Activated naive CD4-positive, alpha-beta T cell treated with anti-CD3 and anti-CD28 coated beads, Interleukin-2, amount 10 ng/mL, durations not matched to agents 7 days and 5 days (primary cell): Measurements from ENCODE around the gene PITPNM1.
"Not testable (repeated sequence)": the region's sequence is repeated elsewhere in the genome, so short reads cannot be mapped to it uniquely, and the experiment has no call there.

Source experiments
- CTCF ChIA-PET: fragments of 350-600 bp; sonication (Branson Sonifier 250); formaldehyde crosslinking; loops from one replicate; lab custom pipeline; 2021; ENCODE audit warnings: antibody characterized with exemption; lab: Charles Lee
- DNase-seq: peaks from one replicate; pipeline ENCODE4 v3.0.0-alpha.2; 2020
- H3K27ac Mint-ChIP-seq: one replicate; pipeline ENCODE4 v1.8.0; 2021; ENCODE audit warnings: mild to moderate bottlenecking, moderate library complexity, mixed read lengths
- H3K27me3 Mint-ChIP-seq: one replicate; pipeline ENCODE4 v1.8.0; 2021; ENCODE audit warnings: mild to moderate bottlenecking, mixed read lengths
- H3K36me3 Mint-ChIP-seq: one replicate; pipeline ENCODE4 v1.8.0; 2021; ENCODE audit warnings: mixed read lengths
- H3K4me1 Mint-ChIP-seq: one replicate; pipeline ENCODE4 v1.8.0; 2021; ENCODE audit warnings: mixed read lengths
- H3K4me3 Mint-ChIP-seq: one replicate; pipeline ENCODE4 v1.8.0; 2021; ENCODE audit warnings: mild to moderate bottlenecking, moderate library complexity, mixed read lengths
- H3K9me3 Mint-ChIP-seq: one replicate; pipeline ENCODE4 v1.8.0; 2021; ENCODE audit warnings: mixed read lengths

The PITPNM1 gene

DNA sequence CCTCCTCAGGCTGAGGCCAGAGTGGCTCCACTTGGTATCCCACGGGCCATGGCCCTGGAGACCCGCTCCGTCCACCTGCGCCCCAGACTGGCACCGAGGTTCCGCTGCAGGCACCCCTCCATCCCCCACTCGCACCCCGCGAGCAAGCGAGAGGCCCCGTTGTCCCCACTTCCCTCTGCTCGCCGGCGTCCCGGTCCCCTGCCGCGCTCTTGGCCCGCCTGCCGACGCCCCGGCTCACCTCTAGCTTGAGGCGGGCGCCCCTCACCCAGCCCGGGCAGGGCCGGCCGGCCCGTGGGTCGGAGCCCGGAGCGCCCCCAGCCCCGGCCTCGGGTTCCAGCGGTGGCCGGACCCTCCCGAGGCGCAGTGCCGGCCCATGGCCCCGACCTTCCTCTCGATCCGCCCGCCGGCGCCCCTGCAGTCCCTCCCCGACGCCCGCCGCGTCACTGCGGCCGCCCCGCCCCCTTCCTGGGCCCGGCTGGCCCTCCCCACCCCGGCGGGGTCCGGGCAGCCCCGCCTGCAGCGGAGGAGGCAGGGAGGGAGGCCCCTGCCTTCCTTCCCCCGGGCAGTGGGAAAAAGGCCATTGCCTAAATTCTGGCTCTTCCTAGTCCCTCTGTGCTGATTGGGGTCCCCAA lies at the start of gene PITPNM1:
PITPNM1 (minus strand) TSS at position 414 of the 632 bp plus-strand sequence. CDS start 1,183 bp downstream, outside the sequence.
- Mint-ChIP-seq H3K9me3 (no peaks in the 10 kb centered on the region), H3K4me1 (peaks cover 59% of the 10 kb centered on the region), H3K27ac (peak within 1 kb of the TSS; percentile 96), H3K27me3 (peaks cover 10% of the 10 kb centered on the region), H3K36me3 (peaks cover 30% of the 10 kb centered on the region), H3K4me3 (peak within 1 kb of the TSS; percentile 92)
- CTCF ChIA-PET, result interaction anchor here (1.0 to 1.8 kb wide), 9 partner anchors 14 to 159 kb away, joined by 3 to 14 read pairs (median 4); partner anchors contain the start of gene PPP1CA
- peak; percentile 83 for DNase-seq

DNA sequence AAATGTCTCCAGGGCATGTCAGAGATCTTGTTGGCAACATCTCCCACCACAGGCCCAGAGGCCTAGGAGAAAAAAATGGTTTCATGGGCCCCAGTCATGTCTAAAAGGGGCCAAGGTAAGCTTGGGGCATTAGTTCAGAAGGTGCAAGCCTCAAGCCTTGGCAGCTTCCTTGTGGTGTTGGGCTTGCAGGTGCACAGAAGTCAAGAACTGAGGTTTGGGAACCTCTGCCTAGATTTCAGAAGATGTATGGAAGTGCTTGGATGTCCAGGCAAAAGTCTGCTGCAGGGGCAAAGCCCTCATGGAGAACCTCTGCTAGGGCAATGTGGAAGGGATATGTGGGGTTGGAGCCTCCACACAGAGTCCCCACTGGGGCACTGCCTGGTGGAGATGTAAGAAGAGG lies 46.5 kb upstream of the PITPNM1 start:
- H3K27ac Mint-ChIP-seq, H3K36me3 Mint-ChIP-seq, H3K9me3 Mint-ChIP-seq, H3K4me1 Mint-ChIP-seq, DNase-seq, H3K4me3 Mint-ChIP-seq, CTCF ChIA-PET: not testable (repeated sequence)
- H3K27me3 Mint-ChIP-seq, result peaks cover 29% of the 10 kb centered on the region

DNA sequence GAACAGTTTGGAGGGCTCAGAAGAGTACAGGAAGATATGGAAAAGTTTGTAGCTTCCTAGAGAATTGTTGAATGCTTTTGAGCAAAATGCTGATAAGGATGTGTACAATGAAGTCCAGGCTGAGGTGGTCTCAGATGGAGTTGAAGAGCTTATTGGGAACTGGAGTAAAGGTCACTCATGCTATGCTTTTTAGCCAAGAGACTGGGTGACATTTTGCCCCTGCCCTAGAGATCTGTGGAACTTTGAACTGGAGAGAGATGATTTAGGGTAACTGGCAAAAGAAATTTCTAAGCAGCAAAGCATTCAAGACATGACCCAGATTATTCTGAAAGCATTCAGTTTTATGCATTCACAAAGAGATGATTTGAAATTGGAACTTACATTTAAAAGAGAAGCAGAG lies 46.0 kb upstream of the PITPNM1 start:
- Mint-ChIP-seq H3K4me1 (no peaks in the 10 kb centered on the region), H3K4me3 (no peak overlapping the region), H3K27me3 (peaks cover 31% of the 10 kb centered on the region), H3K27ac (no peak overlapping the region), H3K9me3 (peaks cover 8% of the 10 kb centered on the region), H3K36me3 (no peaks in the 10 kb centered on the region)
- no peak for DNase-seq
- CTCF ChIA-PET, result no interaction called here

DNA sequence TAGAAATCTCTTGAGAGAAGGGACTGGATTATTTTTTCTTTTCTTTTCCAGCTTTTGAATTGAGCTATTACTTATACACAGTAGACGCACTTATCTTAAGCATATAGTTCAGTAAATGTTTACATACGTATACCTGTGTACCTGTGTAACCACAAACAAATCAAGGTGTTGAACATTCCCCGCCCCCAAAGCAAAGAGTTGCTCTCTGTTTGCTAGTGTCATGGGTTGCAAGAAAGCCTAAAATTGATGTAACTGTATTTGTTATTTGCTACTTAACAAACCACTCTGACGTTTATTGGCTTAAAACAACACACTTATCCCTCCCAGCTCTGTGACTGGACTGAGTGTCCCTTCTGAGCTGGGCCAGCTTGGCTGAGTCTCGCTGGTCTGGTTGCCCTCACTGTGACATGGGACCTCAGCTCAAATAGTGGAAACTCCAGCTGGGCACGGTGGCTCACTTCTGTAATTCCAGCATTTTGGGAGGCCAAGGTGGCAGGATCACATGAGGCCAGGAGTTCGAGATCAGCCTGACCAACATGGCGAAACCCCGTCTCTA lies 43.5 kb upstream of the PITPNM1 start:
- H3K36me3 Mint-ChIP-seq, result no peaks in the 10 kb centered on the region
- CTCF ChIA-PET, result no interaction called here
- no peak overlapping the region for H3K4me3 Mint-ChIP-seq
- H3K9me3 Mint-ChIP-seq, result peaks cover 8% of the 10 kb centered on the region
- no peak for DNase-seq
- no peak overlapping the region for H3K27ac Mint-ChIP-seq
- peaks cover 53% of the 10 kb centered on the region for H3K27me3 Mint-ChIP-seq
- no peaks in the 10 kb centered on the region for H3K4me1 Mint-ChIP-seq

DNA sequence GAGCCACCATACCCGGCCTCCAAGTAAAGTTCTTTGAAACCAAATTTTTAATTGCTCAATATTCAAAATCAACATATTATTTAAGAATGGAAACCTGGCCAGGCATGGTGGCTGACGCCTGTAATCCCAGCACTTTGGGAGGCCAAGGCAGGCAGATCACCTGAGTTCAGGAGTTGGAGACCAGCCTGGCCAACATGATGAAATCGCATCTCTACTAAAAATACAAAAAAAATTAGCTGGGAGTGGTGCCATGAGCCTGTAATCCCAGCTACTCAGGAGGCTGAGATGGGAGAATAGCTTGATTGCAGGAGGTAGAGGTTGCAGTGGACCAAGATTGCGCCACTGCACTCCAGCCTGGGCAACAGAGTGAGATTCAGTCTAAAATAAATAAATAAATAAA lies 42.9 kb upstream of the PITPNM1 start:
- DNase-seq, H3K4me3 Mint-ChIP-seq, H3K27ac Mint-ChIP-seq, H3K4me1 Mint-ChIP-seq, H3K36me3 Mint-ChIP-seq, CTCF ChIA-PET, H3K9me3 Mint-ChIP-seq: not testable (repeated sequence)
- peaks cover 53% of the 10 kb centered on the region for H3K27me3 Mint-ChIP-seq

DNA sequence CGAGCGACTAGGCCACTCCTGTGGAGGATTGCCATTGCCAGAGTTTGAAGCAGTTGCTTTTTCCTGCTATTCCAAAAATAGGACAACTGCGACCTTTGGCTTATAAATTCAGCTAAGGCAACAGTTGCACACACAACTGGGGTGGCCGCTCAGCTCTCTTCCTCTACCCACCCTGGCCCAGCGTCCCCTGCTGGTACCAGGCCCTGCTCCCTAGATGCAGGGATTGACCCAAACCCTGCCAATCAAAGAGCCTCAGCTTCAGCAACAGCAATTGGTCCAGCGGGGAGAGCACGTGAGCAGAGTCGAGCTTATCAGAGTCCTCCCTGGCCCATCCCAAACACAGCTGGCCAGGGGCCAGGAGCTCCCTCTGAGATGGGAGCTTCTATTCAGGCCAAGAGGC lies 40.1 kb upstream of the PITPNM1 start:
- no peak for DNase-seq
- Mint-ChIP-seq H3K4me1 (no peaks in the 10 kb centered on the region), H3K27ac (no peak overlapping the region), H3K27me3 (peaks cover 34% of the 10 kb centered on the region), H3K9me3 (peaks cover 4% of the 10 kb centered on the region), H3K36me3 (no peaks in the 10 kb centered on the region), H3K4me3 (no peak overlapping the region)
- CTCF ChIA-PET, result no interaction called here

DNA sequence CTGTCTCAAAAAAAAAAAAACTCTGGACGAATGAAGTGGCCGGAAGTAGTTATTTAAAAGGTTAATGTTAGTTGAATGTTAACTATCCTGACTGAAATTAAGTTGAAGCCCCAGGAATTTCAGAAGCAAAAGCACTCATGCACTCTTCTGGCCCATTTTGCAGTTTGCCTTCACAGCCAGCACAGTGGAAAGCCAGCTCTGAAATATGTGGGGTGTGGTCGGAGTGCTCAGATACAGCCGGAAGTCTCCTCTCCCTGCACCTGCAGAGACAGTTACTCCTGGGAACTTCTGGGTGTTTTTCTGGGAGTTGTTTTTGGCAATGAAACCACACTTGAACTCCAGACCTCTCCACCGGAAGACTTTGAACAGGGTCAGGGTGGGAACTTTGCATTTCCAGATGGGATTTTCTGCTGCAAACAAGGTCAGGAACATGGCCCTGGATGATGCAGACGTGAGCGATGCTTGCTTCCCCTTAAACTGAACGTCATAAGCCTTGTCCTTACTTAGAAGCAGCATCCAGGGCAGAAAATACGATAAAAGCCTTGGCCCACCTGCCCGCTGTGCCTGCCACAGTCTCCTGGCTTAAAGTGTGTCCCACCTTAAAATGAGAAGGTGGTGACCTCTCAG lies 39.6 kb upstream of the PITPNM1 start:
- Mint-ChIP-seq H3K27me3 (peaks cover 32% of the 10 kb centered on the region), H3K27ac (no peak overlapping the region), H3K9me3 (no peaks in the 10 kb centered on the region), H3K4me1 (no peaks in the 10 kb centered on the region), H3K36me3 (no peaks in the 10 kb centered on the region), H3K4me3 (no peak overlapping the region)
- CTCF ChIA-PET, result no interaction called here
- DNase-seq, result no peak

DNA sequence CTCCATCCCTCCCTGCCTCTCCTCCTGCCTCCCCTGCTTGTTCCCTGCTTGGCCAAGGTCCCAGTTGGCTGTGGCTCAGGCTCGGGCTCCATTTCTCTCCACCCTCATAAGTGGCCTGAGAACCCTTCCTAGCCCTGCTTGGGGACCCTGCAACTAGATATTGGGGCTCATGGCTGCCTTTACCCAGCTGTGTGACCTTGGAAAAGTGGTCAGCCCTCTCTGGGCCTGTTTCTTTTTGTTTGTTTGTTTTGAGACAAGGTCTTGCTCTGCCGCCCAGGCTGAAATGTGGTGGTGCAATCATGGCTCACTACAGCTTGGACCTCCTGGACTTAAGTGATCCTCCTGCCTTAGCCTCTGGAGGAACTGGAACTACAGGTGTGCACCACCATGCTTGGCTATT lies 38.4 kb upstream of the PITPNM1 start:
- CTCF ChIA-PET, result no interaction called here
- Mint-ChIP-seq H3K27ac (no peak overlapping the region), H3K36me3 (no peaks in the 10 kb centered on the region), H3K27me3 (peaks cover 32% of the 10 kb centered on the region), H3K4me3 (no peak overlapping the region), H3K9me3 (no peaks in the 10 kb centered on the region), H3K4me1 (no peaks in the 10 kb centered on the region)
- DNase-seq, result no peak

DNA sequence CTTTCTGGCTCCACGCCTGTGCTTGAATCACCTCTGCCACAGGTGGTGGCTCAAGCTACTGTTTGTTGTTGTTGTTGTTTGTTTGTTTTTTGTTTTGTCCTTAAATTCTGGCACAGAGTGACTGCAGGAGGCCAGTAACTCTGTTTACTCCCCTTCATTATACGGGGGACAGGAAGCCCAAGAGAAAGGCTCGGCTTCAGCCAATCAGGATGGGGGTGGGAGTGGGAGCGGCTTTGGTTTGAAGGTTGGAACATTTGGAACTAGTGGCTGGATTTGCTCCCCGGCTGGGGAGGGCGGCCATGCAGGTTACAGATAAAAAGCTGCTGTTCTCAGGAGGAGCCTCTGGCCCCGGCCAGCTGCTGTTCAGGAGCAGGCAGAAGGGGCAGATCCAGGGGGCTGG lies 37.8 kb upstream of the PITPNM1 start:
- H3K27me3 Mint-ChIP-seq, result peaks cover 32% of the 10 kb centered on the region
- H3K27ac Mint-ChIP-seq, result no peak overlapping the region
- no peaks in the 10 kb centered on the region for H3K9me3 Mint-ChIP-seq
- DNase-seq, result no peak
- H3K4me3 Mint-ChIP-seq, result no peak overlapping the region
- no peaks in the 10 kb centered on the region for H3K36me3 Mint-ChIP-seq
- no peaks in the 10 kb centered on the region for H3K4me1 Mint-ChIP-seq
- CTCF ChIA-PET, result interaction anchor here (0.7 kb wide), 1 partner anchor 29 kb away, joined by 3 read pairs; no protein-coding TSS in a partner anchor

DNA sequence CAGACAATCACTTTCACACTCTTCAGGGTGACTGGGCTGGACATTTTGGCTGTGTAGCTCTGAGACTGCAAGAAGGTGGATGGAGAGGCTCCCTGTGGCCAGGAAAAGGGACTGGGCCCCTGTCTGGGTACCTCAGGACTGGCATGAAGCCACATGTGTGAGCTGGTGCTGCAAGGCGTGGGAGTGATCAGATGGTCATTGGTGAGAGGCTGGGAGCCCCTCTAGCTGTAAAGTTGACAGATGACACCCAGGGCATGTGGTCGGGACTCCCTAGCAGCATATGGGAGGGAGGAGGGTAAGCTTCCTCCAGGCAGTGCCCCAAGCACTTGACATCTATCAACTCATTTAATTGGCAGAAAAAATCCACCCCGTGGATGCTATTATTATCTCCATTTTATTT lies 37.0 kb upstream of the PITPNM1 start:
- Mint-ChIP-seq H3K27me3 (peaks cover 32% of the 10 kb centered on the region), H3K4me3 (no peak overlapping the region), H3K4me1 (no peaks in the 10 kb centered on the region), H3K9me3 (no peaks in the 10 kb centered on the region), H3K36me3 (no peaks in the 10 kb centered on the region), H3K27ac (no peak overlapping the region)
- CTCF ChIA-PET, result interaction anchor here (0.6 to 0.7 kb wide), 3 partner anchors 30 to 158 kb away, joined by 3 to 4 read pairs (median 3); no protein-coding TSS in a partner anchor
- no peak for DNase-seq

DNA sequence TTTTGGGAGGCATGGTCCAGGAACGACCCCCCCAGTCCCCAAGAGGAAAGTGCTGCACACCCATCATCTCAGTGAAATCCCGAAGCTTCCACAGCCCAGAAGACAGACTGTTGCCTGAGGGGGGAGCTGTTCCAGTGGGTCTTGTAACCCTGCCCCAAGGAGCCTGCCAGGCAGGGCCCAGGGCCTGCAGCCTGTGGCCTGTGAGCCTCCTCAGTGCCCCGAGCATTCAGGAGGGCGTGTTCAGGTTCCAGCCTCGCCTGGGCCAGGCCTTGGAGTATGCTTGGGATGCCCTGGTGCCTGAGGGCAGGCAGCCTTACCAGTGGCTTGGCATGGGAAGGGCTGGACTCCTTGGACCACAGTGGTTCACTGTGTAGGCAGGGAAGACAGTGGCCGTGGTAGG lies 36.0 kb upstream of the PITPNM1 start:
- DNase-seq, result no peak
- Mint-ChIP-seq H3K4me1 (no peaks in the 10 kb centered on the region), H3K27me3 (peaks cover 27% of the 10 kb centered on the region), H3K4me3 (no peak overlapping the region), H3K27ac (no peak overlapping the region), H3K36me3 (no peaks in the 10 kb centered on the region), H3K9me3 (no peaks in the 10 kb centered on the region)
- CTCF ChIA-PET, result no interaction called here

DNA sequence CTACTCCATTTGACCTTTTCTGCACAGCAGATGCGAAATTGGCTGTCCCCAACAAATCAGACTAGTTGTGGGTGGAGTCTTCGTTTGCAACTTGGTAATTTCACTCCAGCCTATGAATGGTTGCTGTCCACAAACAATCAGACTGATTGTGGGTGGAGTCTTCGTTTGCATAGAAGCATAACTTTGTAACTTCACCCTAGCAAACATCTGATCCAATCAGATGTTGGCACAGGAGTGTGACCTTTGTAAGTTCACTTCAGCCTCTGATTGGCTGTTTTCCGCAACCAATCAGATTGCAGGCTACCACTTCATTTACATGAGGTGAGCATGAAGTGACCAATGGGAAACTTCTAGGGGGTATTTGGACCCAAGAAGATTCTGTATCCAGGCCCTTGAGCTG lies 34.4 kb upstream of the PITPNM1 start:
- no peak for DNase-seq
- H3K27me3 Mint-ChIP-seq, result peaks cover 12% of the 10 kb centered on the region
- no peak overlapping the region for H3K27ac Mint-ChIP-seq
- no peak overlapping the region for H3K4me3 Mint-ChIP-seq
- H3K4me1 Mint-ChIP-seq, result no peaks in the 10 kb centered on the region
- CTCF ChIA-PET, result no interaction called here
- H3K36me3 Mint-ChIP-seq, result peaks cover 1% of the 10 kb centered on the region
- H3K9me3 Mint-ChIP-seq, result peaks cover 8% of the 10 kb centered on the region

DNA sequence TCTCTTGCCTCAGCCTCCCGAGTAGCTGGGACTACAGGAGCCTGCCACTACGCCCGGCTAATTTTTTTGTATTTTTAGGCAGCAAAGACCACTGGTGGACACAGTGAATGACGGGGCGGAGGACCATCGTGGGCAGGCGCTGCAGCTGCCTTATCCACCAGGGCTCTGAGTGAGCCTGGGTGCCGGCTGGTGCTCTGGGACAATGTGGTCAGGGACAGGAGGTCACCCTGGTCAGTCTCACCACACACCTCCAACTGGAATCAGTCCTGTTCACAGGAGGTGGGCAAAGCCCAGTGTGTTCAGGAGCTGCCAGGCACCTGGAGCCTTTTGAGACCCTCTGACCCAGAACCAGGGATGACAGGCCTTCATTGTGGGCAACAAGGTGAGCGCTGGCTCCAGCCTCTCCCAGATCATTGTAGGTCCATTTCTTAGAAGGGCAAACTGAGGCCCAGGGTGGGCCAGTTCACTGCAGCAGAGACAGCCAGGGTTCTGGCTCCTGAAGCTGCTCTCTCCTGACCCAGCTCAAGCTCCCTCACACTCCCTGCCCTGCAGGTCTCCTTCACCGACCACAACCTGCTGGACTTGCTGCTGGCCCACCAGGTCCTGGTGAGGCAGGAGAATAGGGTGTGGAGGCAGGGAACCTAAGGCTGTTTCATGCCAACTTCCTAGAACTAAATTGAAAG lies 33.8 kb upstream of the PITPNM1 start:
- peaks cover 12% of the 10 kb centered on the region for H3K9me3 Mint-ChIP-seq
- CTCF ChIA-PET, result no interaction called here

DNA sequence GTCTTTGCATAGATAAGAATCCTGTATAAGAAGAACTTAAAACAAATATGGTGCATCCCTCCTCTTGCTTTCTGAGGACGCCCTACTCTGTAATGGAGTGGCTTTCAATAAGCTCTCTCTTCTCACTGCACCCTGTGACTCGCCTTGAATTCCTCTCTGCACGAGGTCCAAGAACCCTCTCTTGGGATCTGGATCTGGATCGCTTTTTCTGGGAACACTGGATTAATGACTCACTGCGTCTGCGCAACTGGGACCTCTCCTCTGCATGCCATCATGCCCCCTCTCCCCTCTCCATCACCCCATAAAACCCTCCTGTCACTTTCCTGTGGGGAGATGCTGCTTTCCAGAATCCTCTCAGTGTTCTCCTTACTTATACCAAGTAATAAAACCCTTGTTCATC lies 33.1 kb upstream of the PITPNM1 start:
- H3K9me3 Mint-ChIP-seq, result peaks cover 17% of the 10 kb centered on the region
- DNase-seq, result no peak
- H3K27ac Mint-ChIP-seq, result no peak overlapping the region
- H3K27me3 Mint-ChIP-seq, result peaks cover 4% of the 10 kb centered on the region
- CTCF ChIA-PET, result no interaction called here
- H3K36me3 Mint-ChIP-seq, result peaks cover 7% of the 10 kb centered on the region
- no peaks in the 10 kb centered on the region for H3K4me1 Mint-ChIP-seq
- H3K4me3 Mint-ChIP-seq, result no peak overlapping the region

More for the DNA sequence above, 33.8 kb upstream of the PITPNM1 start:
- Mint-ChIP-seq H3K36me3 (peaks cover 5% of the 10 kb centered on the region), H3K4me1 (no peaks in the 10 kb centered on the region), H3K27me3 (peaks cover 6% of the 10 kb centered on the region), H3K4me3 (no peak overlapping the region), H3K27ac (no peak overlapping the region)
- DNase-seq, result no peak
